NCI-H128 (cell line): ENCODE results near the gene DSP.
A peak's percentile ranks its signal among the peaks of the same experiment; 100 is the strongest.

ENCODE experiments used
- DNase-seq: peaks from one replicate; lab custom pipeline; 2025; ENCODE audit not compliant: unreplicated experiment; lab: John Stamatoyannopoulos, UW

The DSP gene

GRCh38 chr6:7589949-7590917, 48.8 kb downstream of the DSP start, which contains the start of gene SNRNP48:
SNRNP48 (plus strand) TSS chr6:7590198; CDS start chr6:7590258, 60 bp downstream.
- DNase-seq: peak; percentile 96

- no peak for DNase-seq
Measured at GRCh38 chr6:7590918-7591302, 49.4 kb downstream of the DSP start.

DNA sequence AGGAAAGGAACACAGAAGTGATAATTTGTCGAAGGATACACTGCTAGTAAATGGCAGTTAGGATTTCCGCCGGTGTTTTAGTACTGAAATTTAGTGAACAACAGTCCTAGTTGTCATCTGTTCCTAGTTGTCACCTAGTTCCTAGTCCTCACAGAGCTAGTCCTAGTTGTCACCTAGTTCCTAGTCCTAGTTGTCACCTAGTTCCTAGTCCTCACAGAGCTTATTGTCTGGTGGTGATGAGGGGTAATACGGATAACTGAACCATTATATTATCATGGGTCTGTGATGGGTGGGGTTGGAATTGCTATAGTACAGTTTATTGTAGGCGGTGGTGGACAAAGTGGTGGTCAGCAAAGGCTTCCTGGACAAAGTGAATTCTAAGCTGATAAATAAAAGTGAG, 50.3 kb downstream of the DSP start:
- no peak for DNase-seq

GRCh38 chr6:7593229-7593628, 51.8 kb downstream of the DSP start:
- no peak for DNase-seq

GRCh38 chr6:7594579-7595125, 53.2 kb downstream of the DSP start:
- no peak for DNase-seq

DNA sequence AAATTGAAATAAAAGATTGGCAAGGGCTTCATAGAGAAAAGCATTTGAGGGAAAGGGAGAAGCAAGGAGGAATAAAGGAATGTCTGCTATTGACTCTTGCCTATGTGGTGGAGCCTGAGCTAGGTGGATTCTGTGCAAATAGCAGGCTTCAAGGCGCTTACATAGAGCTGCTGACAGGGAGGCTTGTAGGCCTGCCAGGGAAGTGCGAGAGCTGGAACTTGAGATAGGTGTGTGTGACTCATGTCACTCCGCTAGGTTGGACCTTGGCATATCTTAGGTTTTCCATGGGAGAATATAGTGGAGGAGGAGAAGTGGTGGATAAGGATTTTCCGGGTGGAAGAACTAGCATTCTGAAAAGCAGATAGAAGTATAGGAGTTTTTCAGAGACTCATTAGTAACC, 62.5 kb downstream of the DSP start:
- no peak for DNase-seq

- no peak for DNase-seq
Measured at GRCh38 chr6:7604506-7604905, 63.0 kb downstream of the DSP start.

- DNase-seq: peak; percentile 30
Measured at GRCh38 chr6:7615611-7616383, 74.3 kb downstream of the DSP start.

GRCh38 chr6:7617801-7618764, 76.6 kb downstream of the DSP start:
- DNase-seq: no peak

DNA sequence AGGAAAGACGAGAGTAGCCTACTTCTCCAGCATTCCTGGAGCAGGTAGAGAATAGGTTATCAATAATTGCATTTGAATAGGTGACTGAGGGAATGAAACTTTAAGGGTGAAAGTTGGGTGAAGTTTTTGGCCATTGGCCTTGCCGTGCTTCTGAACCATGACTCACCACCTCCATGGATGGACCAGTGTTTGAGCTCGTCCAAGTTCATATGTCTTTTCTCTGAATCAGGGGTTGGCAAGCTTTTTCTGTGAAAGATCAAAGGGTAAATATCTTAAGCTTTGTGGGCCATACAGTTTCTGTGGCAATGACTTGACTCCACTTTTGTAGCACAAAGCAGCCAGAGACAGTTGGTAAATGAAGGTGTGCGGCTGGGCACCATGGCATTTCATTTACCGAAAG, 80.3 kb downstream of the DSP start:
- no peak for DNase-seq

GRCh38 chr6:7624796-7625710, 83.6 kb downstream of the DSP start:
- DNase-seq: no peak

- no peak for DNase-seq
Measured at GRCh38 chr6:7628479-7628878, 87.0 kb downstream of the DSP start.

DNA sequence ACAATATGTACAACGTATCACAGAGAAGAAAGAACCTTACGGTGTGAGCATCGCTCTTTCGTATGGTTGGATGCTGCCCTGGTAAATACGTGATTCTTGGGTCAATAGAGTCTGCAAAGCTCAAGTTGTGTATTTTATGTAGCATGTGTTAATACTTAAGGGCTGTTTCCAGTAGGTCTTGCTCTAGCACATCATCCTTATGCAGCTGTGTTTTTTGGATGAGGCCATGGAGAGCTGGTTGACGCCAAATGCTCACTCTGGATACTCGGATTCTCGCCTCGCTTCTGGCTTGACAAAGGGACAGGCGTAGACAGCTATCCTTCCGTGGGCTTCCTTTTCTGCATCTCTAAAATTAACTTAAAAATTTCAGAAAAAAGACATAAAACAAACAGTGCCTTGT, 87.4 kb downstream of the DSP start:
- DNase-seq: no peak

DNA sequence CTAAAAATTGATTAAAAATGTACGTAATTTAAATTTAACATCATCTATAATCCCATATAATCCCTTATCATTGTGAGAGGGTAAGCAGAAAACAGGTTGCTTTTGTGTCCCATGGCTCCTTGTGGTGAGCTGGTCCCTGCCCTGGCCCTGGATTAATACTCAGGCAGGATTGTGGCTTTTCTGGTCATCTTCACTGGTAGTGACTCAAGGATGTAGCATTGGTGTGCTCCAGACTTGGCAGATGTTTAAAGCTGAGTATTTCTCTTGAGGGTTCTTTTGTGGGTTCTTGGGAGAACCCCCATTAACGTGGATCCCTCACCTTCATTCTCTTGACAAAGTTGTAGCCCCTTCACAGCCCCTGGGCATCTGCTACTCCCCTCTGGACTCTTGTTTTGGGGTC, 87.8 kb downstream of the DSP start:
- no peak for DNase-seq

DNA sequence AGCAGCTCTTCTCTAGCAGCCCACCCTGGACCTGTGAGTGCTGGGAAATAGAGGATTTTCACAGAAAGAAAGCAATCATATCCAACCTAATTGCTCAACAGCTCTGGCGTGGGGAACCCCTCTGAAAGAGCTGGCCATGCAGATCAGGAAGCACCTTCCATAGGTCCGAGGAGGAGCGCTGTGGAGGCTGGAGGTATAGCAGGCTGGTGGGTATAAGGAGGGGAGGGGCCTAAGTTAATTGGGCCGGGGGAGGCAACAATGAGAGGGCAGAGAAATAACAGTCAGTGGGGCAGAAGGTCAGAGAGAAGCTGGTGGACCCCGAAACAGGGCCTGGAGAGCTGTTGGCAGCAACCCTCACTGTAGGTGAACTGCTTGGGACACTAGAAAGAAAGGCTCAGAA, 89.3 kb downstream of the DSP start:
- no peak for DNase-seq

GRCh38 chr6:7631466-7631865, 90.0 kb downstream of the DSP start:
- no peak for DNase-seq

- no peak for DNase-seq
Measured at GRCh38 chr6:7632501-7633290, 91.2 kb downstream of the DSP start.

- DNase-seq: no peak
Measured at GRCh38 chr6:7633361-7633760, 91.9 kb downstream of the DSP start.

- DNase-seq: no peak
Measured at GRCh38 chr6:7636151-7636550, 94.7 kb downstream of the DSP start.
